ENCODE results near the gene SEMA5A. TPM values are rescaled to one million over a fixed set of nuclear protein-coding genes. Genes with fewer than 3 reads are reported as not detected.
A peak's percentile ranks its signal among the peaks of the same experiment; 100 is the strongest.

The SEMA5A gene
- 31.1 TPM for total RNA-seq (ENCODE audit: unreplicated experiment)
- long read RNA-seq, partial matches to known transcripts: 1 of 4 reads
- long read RNA-seq, other reads (novel, unspliced or antisense): 3 of 4 reads

- no peak for TF ChIP-seq CTCF (IDR thresholded peaks at IDR 0.05; ENCODE audit: unreplicated experiment)
- H3K4me1 Mint-ChIP-seq (ENCODE audit: unreplicated experiment): peaks cover 13% of the 10 kb centered on the region
- peak; percentile 61 for DNase-seq (ENCODE audit: low spot score)
- H3K9me3 Mint-ChIP-seq (ENCODE audit: unreplicated experiment): no peaks in the 10 kb centered on the region
- peak within 1 kb of the TSS; percentile 36 for H3K27ac Mint-ChIP-seq (ENCODE audit: unreplicated experiment)
- peaks cover 8% of the 10 kb centered on the region for H3K27me3 Mint-ChIP-seq (ENCODE audit: unreplicated experiment)
- H3K36me3 Mint-ChIP-seq (ENCODE audit: low read depth, unreplicated experiment): peaks cover 12% of the 10 kb centered on the region
- peak within 1 kb of the TSS; percentile 96 for H3K4me3 Mint-ChIP-seq (ENCODE audit: unreplicated experiment)
Measured at GRCh38 chr5:9545992-9546851, at the start of gene SEMA5A. Gene SEMA5A (minus strand): TSS chr5:9546075. CDS start chr5:9379946, 166,129 bp downstream.

GRCh38 chr5:9594913-9595312, 49.0 kb upstream of the SEMA5A start:
- Mint-ChIP-seq H3K27me3 (ENCODE audit: unreplicated experiment) (no peaks in the 10 kb centered on the region), H3K9me3 (ENCODE audit: unreplicated experiment) (no peaks in the 10 kb centered on the region), H3K36me3 (ENCODE audit: low read depth, unreplicated experiment) (no peaks in the 10 kb centered on the region), H3K4me1 (ENCODE audit: unreplicated experiment) (peaks cover 14% of the 10 kb centered on the region), H3K4me3 (ENCODE audit: unreplicated experiment) (no peak overlapping the region), H3K27ac (ENCODE audit: unreplicated experiment) (no peak overlapping the region)
- DNase-seq (ENCODE audit: low spot score): no peak
- no peak for TF ChIP-seq CTCF (IDR thresholded peaks at IDR 0.05; ENCODE audit: unreplicated experiment)

- TF ChIP-seq CTCF (IDR thresholded peaks at IDR 0.05; ENCODE audit: unreplicated experiment): no peak
- Mint-ChIP-seq H3K27me3 (ENCODE audit: unreplicated experiment) (no peaks in the 10 kb centered on the region), H3K27ac (ENCODE audit: unreplicated experiment) (no peak overlapping the region), H3K9me3 (ENCODE audit: unreplicated experiment) (no peaks in the 10 kb centered on the region), H3K36me3 (ENCODE audit: low read depth, unreplicated experiment) (no peaks in the 10 kb centered on the region), H3K4me3 (ENCODE audit: unreplicated experiment) (no peak overlapping the region), H3K4me1 (ENCODE audit: unreplicated experiment) (no peaks in the 10 kb centered on the region)
- DNase-seq (ENCODE audit: low spot score): no peak
Measured at GRCh38 chr5:9589049-9589835, 43.4 kb upstream of the SEMA5A start.

- Mint-ChIP-seq H3K27me3 (ENCODE audit: unreplicated experiment) (no peaks in the 10 kb centered on the region), H3K9me3 (ENCODE audit: unreplicated experiment) (no peaks in the 10 kb centered on the region), H3K27ac (ENCODE audit: unreplicated experiment) (no peak overlapping the region), H3K36me3 (ENCODE audit: low read depth, unreplicated experiment) (no peaks in the 10 kb centered on the region), H3K4me1 (ENCODE audit: unreplicated experiment) (no peaks in the 10 kb centered on the region), H3K4me3 (ENCODE audit: unreplicated experiment) (no peak overlapping the region)
- no peak for TF ChIP-seq CTCF (IDR thresholded peaks at IDR 0.05; ENCODE audit: unreplicated experiment)
- DNase-seq (ENCODE audit: low spot score): no peak
Measured at GRCh38 chr5:9588254-9588653, 42.4 kb upstream of the SEMA5A start.
